Activated naive CD4-positive, alpha-beta T cell treated with anti-CD3 and anti-CD28 coated beads, Interleukin-2, amount 50 U/mL, for 16 hours (primary cell): Measurements from ENCODE around the gene MAD1L1.
A peak's percentile ranks its signal among the peaks of the same experiment; 100 is the strongest.

Experiments used
- DNase-seq: peaks from one replicate; pipeline ENCODE4 v3.0.0-alpha.2; 2020

The MAD1L1 gene

GRCh38 chr7:2241580-2242540 lies 9.1 kb upstream of the MAD1L1 start, which contains the start of the genes MRM2 and NUDT1:
Gene MRM2, minus strand, starts transcription at chr7:2242205. Its CDS starts 36 bp downstream, at chr7:2242169.
Gene NUDT1, plus strand, starts transcription at chr7:2242226. Its CDS starts 2,349 bp downstream, at chr7:2244575.
- DNase-seq, result peak; percentile 71

DNA sequence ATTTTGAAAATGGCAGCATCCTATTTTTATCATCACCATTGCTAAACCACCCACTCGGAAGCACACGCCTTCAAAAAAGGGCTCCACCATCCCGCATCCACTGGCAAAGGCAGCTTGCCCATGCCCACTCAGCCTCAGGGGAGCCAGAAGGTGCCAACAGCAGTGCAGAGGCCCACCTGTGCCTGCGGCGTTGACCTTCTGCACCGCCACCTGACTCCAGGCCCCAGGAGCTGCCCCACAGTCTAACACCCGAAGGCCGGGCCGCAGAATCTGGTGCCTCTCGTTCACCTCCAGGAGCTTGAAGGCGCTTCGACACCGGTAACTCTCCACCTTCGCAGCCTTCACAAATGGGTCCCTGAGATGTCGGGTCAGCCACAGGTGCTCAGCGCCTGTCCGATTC lies 6.5 kb upstream of the MAD1L1 start:
- DNase-seq, result no peak

- no peak for DNase-seq
Observed at GRCh38 chr7:2237109-2237602, 4.4 kb upstream of the MAD1L1 start.

DNA sequence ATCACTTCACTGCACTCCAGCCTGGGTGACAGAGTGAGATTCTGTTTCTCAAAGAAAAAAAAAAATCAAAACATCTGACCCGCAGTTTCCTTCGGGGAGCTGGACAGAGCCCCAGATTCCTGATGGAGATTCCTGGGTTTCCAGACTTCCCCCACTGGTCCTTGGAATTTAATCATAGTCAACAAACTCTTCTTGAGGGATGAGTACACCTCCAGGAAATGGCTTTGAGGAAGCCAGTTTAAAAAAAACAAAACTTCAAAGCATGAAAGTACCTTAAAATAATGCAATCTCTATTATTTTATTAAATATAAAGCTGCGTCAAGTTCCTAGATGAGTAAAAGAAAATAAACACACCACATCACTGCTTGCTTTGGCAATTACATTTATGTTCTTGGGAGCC lies 1.2 kb upstream of the MAD1L1 start:
- no peak for DNase-seq

- DNase-seq, result peak; percentile 40
Observed at GRCh38 chr7:2231992-2232765, 566 bp downstream of the MAD1L1 start.

- DNase-seq, result no peak
Observed at GRCh38 chr7:2230882-2231281, 1.9 kb downstream of the MAD1L1 start.

GRCh38 chr7:2230226-2230625 lies 2.5 kb downstream of the MAD1L1 start:
- no peak for DNase-seq

- no peak for DNase-seq
Observed at GRCh38 chr7:2229467-2229866, 3.3 kb downstream of the MAD1L1 start.

GRCh38 chr7:2228921-2229320 lies 3.8 kb downstream of the MAD1L1 start:
- DNase-seq, result no peak

GRCh38 chr7:2227699-2228098 lies 5.0 kb downstream of the MAD1L1 start:
- DNase-seq, result no peak

GRCh38 chr7:2225830-2226229 lies 6.9 kb downstream of the MAD1L1 start:
- DNase-seq, result no peak

DNA sequence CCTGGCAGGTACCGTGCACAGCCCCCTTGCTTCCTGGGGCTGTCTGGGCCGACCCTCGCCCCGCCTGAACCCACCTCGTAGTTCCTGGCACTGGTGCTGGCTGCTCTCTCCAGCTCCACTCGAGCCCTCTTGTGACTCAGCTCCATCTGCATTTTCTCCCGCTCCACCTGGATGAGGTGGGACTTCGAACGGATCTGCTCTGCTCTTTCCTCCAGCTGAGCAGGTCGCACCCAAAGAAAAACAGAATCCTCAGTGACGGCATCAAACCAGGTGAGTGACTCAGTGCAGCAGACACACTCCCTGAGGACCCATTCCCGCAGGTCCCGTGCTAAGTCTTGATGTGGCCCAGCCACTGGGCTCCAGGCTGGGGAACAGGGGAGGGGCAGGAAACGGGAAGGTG lies 7.4 kb downstream of the MAD1L1 start:
- no peak for DNase-seq

DNA sequence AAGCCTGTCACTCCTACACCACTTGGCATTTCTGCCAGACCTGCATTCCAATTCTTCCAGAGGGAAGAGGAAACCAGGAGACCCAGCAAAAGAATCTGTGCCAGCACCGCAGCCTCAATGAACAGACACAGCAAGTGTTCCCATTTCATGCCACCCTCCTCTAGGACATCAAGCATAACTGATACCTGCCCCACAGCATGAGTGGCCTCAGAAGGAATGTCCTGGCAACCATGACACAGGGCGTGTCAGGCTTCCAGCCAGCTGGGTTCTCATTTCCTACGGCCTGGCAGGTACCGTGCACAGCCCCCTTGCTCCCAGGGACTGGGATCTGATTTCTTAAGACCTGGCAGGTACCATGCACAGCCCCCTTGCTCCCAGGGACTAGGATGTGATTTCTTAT lies 7.8 kb downstream of the MAD1L1 start:
- DNase-seq, result no peak

GRCh38 chr7:2224491-2224928 lies 8.2 kb downstream of the MAD1L1 start:
- DNase-seq, result no peak

DNA sequence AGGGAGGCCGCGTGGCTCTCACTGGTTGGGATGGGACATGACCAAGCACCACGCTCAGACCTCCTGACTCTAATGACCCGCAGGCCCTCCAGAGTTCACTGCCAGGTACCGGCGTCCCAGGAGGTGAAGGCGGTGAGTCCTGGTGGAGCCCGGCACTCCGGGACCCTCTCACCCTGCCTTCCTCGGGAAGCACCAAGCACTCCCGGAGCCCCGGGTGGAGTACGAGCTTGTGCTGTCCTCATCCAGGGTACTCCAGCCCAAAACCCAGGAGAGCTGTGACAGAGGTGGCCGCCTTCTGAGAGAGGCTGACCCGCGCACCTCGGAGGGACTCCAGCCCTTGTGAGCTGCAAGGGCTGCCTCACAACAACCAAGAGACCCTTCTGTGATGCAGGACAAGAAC lies 9.4 kb downstream of the MAD1L1 start:
- DNase-seq, result no peak

DNA sequence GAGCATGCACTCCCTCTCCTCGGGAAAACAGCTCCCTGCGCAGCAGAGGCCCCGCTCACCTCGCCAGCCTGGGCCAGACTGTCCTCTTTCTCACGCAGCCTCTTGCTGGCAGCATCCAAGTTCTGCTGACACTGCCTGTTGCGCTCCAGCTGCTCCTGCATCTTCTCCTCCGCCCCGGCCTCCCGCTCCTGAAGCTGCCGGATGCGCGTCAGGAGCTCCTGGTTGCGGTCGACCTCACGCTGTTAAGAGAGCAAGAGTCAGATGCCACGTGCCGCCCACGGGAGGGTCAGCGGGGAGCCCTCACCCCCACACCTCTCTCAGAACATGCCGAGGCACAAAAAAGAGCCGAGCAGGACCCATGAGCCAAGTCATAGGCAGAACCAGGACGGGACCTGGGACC lies 10.2 kb downstream of the MAD1L1 start:
- no peak for DNase-seq

DNA sequence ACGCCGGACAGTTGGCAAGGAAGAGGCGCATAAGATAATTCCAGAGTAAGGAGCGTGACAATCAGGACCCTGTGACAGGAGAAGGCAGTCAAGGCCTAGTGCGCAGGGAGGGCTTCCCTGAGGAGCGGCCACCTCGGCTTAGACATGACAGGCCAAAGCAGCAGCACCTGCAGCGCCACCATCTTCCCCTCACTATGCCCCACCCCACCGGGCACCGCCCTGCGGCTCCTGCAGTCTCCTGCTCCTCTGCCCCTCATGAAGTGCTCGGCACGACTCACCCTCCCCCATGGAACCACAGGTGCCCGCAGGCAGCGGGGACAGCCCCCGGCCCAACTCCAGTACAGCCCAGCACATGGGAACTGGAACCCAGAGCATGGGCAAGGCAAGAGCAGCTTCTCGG lies 11.8 kb downstream of the MAD1L1 start:
- DNase-seq, result no peak

- no peak for DNase-seq
Observed at GRCh38 chr7:2220506-2220905, 12.2 kb downstream of the MAD1L1 start.

DNA sequence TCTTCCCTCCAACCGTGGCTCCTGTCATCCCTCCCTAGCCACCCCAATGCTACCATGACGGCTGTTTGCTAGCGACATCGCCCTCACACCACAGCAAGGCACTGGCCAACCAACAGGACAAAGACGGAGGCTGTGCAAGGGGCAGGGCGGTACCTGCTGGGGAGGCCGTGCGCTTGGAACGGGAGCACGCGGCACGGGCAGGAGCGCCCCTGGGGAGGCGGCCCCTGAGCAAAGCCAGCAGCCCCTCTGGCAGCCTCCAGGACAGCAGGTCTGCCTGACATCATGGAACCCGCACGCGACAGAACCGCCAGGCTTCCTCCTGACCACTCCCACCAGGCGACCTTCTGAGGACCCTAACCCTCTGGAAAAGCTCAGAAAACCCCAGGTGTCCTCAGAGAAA lies 12.7 kb downstream of the MAD1L1 start:
- DNase-seq, result no peak

DNA sequence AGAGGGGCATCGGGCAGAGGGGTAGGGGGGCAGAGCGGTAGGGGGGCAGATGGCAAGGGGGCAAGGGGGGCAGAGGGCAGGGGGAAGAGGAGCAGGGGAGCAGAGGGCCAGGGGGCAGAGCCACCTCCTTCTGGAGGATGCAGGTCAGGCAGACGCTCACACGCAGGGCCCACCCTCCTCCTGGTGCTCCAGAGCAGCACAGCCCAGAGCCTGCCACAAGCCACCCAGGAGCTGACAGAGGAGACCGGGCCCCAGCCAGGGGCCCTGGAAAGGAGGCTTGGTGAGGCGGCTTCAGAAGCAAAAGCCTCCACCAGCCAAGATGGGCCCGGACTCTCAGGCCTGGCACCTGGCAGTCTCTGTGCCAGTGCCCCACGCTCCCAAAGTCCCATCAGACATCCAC lies 13.1 kb downstream of the MAD1L1 start:
- no peak for DNase-seq

DNA sequence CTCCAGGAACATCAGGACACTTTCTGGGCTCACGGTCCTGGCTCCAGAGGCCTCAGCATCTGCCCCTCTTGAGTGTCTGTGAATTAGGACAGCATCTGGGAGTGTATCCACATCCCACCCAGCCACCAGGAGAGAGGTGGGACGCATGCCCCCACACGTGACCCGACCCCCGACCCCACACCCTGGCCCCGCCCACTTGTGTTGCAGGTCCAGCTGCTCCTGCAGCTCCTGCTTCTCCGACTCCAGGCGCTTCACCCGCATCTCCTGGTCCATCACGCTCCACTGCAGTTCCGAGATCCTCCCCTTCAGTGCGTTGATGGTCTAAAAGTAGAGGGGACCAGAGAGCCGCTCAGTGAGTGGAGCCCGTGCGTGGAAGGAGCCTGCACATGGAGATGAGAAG lies 13.6 kb downstream of the MAD1L1 start:
- no peak for DNase-seq

GRCh38 chr7:2218444-2218785 lies 14.3 kb downstream of the MAD1L1 start:
- no peak for DNase-seq

DNA sequence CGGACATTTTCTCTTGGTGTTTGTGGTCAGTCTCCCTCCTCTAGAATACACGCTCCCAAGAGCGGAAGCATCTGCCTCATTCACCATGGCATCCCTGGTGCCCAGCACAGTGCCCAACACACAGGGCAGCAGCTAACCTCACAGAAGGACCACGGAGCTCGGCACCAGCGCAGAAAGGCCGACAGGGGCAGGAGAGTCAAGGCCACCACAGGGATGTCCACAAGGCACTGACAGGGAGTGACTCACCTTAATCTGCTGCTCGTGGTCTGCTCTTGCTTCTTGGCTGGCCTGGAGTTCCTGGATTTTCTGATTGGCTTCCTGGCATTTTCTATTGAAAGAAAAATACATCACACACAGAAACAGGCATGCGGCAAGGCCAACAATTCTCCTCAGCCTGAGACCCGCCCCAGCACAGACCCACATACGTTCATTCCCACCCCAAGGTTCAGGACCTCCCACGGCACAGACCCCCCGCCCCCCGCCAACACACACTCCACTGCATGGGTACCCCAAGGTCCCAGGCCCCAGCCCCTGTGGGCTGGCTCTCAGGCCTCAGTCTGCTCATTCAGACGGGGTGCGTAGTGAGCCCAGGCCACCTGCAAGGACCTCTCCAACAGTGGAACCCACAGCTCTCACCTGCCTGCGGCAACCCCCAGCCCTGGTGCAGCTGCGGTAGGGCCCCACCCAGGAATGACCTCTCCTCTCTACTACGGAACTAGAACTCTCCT lies 14.9 kb downstream of the MAD1L1 start:
- no peak for DNase-seq
